GM23338 (cell line): ENCODE results near the gene DGKB. TPM values are rescaled to one million over a fixed set of nuclear protein-coding genes. Genes with fewer than 3 reads are reported as not detected.

Experiments used
- ATAC-seq: fragments of 200-7000 bp; cut with Tn5 transposase; 3 replicates; pipeline ENCODE4 v1.9.1; 2020
- DNase-seq: peaks from one replicate; pipeline ENCODE4 v3.0.0-alpha.2; 2015; ENCODE audit warnings: low spot score
- H2AFZ ChIP-seq: fragments of 200-600 bp; sonication (generic); 2 replicates; pipeline ENCODE4 v1.8.0; 2016; ENCODE audit warnings: antibody characterized with exemption, mild to moderate bottlenecking, moderate library complexity
- H3F3A ChIP-seq: fragments of 200-600 bp; sonication (generic); replicated peaks from 2 replicates; pipeline ENCODE4 v1.8.0; 2017; ENCODE audit warnings: antibody characterized with exemption, mixed run types, low read depth
- H3K27ac ChIP-seq: fragments of 200-600 bp; sonication (generic); 2 replicates; pipeline ENCODE4 v1.6.1; 2016; ENCODE audit warnings: low read depth
- H3K27me3 ChIP-seq: fragments of 200-600 bp; sonication (generic); 2 replicates; pipeline ENCODE4 v1.8.0; 2016; ENCODE audit warnings: mild to moderate bottlenecking, mixed run types, moderate library complexity; ENCODE audit not compliant: insufficient read depth
- H3K36me3 ChIP-seq: fragments of 200-600 bp; sonication (generic); 2 replicates; pipeline ENCODE4 v1.8.0; 2016; ENCODE audit warnings: mild to moderate bottlenecking; ENCODE audit not compliant: insufficient read depth
- H3K4me1 ChIP-seq: fragments of 200-600 bp; sonication (generic); 2 replicates; pipeline ENCODE4 v1.8.0; 2016; ENCODE audit warnings: mild to moderate bottlenecking, moderate library complexity; ENCODE audit not compliant: insufficient read depth
- H3K4me2 ChIP-seq: fragments of 200-600 bp; sonication (generic); 2 replicates; pipeline ENCODE4 v1.7.1; 2017; ENCODE audit warnings: mixed run types
- H3K4me3 ChIP-seq: fragments of 200-600 bp; sonication (generic); 2 replicates; pipeline ENCODE4 v1.6.1; 2016; ENCODE audit warnings: mixed run types
- H3K79me2 ChIP-seq: fragments of 200-600 bp; sonication (generic); replicated peaks from 2 replicates; pipeline ENCODE4 v1.8.0; 2017; ENCODE audit warnings: mild to moderate bottlenecking; ENCODE audit not compliant: insufficient read depth
- H3K9me2 ChIP-seq: fragments of 200-600 bp; sonication (generic); 2 replicates; pipeline ENCODE4 v1.8.0; 2017; ENCODE audit not compliant: insufficient read depth
- H4K20me1 ChIP-seq: fragments of 200-600 bp; sonication (generic); replicated peaks from 2 replicates; pipeline ENCODE4 v1.8.0; 2017; ENCODE audit warnings: mild to moderate bottlenecking; ENCODE audit not compliant: insufficient read depth
- H3K27ac Mint-ChIP-seq: 2 replicates; pipeline ENCODE4 v1.8.0; 2020; ENCODE audit warnings: inconsistent platforms, mild to moderate bottlenecking, moderate library complexity, mixed read lengths
- H3K27me3 Mint-ChIP-seq: 3 replicates; pipeline ENCODE4 v1.8.0; 2022; ENCODE audit warnings: low read depth, mild to moderate bottlenecking, moderate library complexity, mixed read lengths, inconsistent platforms; ENCODE audit not compliant: insufficient read depth, poor library complexity
- H3K36me3 Mint-ChIP-seq: 3 replicates; pipeline ENCODE4 v1.8.0; 2021; ENCODE audit warnings: low read depth, mild to moderate bottlenecking, inconsistent platforms, moderate library complexity, mixed read lengths
- H3K4me1 Mint-ChIP-seq: 3 replicates; pipeline ENCODE4 v1.8.0; 2020; ENCODE audit warnings: mild to moderate bottlenecking, inconsistent platforms, mixed read lengths
- H3K4me3 Mint-ChIP-seq: 3 replicates; pipeline ENCODE4 v1.8.0; 2021; ENCODE audit warnings: moderate library complexity, mild to moderate bottlenecking, inconsistent platforms, mixed read lengths
- H3K9me3 Mint-ChIP-seq: 3 replicates; pipeline ENCODE4 v1.8.0; 2020; ENCODE audit warnings: moderate library complexity, mild to moderate bottlenecking, inconsistent platforms, mixed read lengths
- CREB1 ChIP-seq: fragments of 250-450 bp; sonication (Bioruptor Pico); IDR thresholded peaks from 2 replicates; pipeline ENCODE4 v1.5.0; 2020; ENCODE audit warnings: low read depth, mild to moderate bottlenecking, moderate library complexity
- CTCF ChIP-seq, 2 experiments: fragments of 200-600 bp in 1 of 2; sonication (generic) in 1 of 2; conservative IDR thresholded peaks; 2 replicates each; pipeline versions ENCODE4 v1.5.1 to v1.6.1; 2016 to 2017; ENCODE audit warnings: antibody characterized with exemption in 2 of 2, low read depth in 2 of 2, mild to moderate bottlenecking in 2 of 2, moderate library complexity in 1 of 2
- EZH2 ChIP-seq: fragments of 200-600 bp; sonication (generic); IDR thresholded peaks from one replicate; pipeline ENCODE4 v1.8.0; 2017; ENCODE audit warnings: antibody characterized with exemption, mild to moderate bottlenecking, low read depth; ENCODE audit not compliant: unreplicated experiment
- EZH2phosphoT487 ChIP-seq: fragments of 200-600 bp; sonication (generic); IDR thresholded peaks from one replicate; pipeline ENCODE4 v1.8.1; 2018; ENCODE audit warnings: antibody characterized with exemption; ENCODE audit not compliant: unreplicated experiment
- JUNB ChIP-seq: IDR thresholded peaks from one replicate; pipeline ENCODE4 v1.6.1; 2016; ENCODE audit warnings: antibody characterized with exemption; ENCODE audit not compliant: unreplicated experiment
- STAT1 ChIP-seq: IDR thresholded peaks from one replicate; pipeline ENCODE4 v1.6.1; 2016; ENCODE audit warnings: antibody characterized with exemption; ENCODE audit not compliant: unreplicated experiment
- ZNF114 ChIP-seq: fragments of 250-450 bp; sonication (Bioruptor Pico); IDR thresholded peaks from 2 replicates; pipeline ENCODE4 v1.5.0; 2020; ENCODE audit warnings: mild to moderate bottlenecking, moderate library complexity
- ZNF462 ChIP-seq: fragments of 250-450 bp; sonication (Bioruptor Pico); IDR thresholded peaks from 2 replicates; pipeline ENCODE4 v1.5.0; 2020; ENCODE audit warnings: mild to moderate bottlenecking, moderate library complexity
- polyA plus RNA-seq: library from polyadenylated mRNA; unstranded; fragments of >200 nt; fragmentation: Nextera tagmentation; extraction: Ambion mirVana; gene quantifications from 2 replicates; pipeline ENCODE4 v1.2.1, GENCODE V29; 2016
- total RNA-seq: library from RNA; depleted of rRNA; stranded (reverse); fragments of >200 nt; shearing (Covaris generic); gene quantifications from 2 replicates; pipeline ENCODE4 v1.2.3, GENCODE V29; 2014

Gene DGKB
- total and polyA plus RNA-seq, 2 experiments from 2014 or later: 4.8 to 11.5 TPM

GRCh38 chr7:14258441-14258840 is 644.1 kb downstream of the DGKB start:
- Mint-ChIP-seq H3K4me1 (peaks cover 13% of the 10 kb centered on the region; the same call in 2 of the 3 replicates), H3K27ac (no peak overlapping the region), H3K9me3 (no peaks in the 10 kb centered on the region), H3K4me3 (no peak overlapping the region), H3K27me3 (no peaks in the 10 kb centered on the region), H3K36me3 (no peaks in the 10 kb centered on the region)
- no peak overlapping the region for H3K27ac ChIP-seq
- no peaks in the 10 kb centered on the region for H3F3A ChIP-seq
- DNase-seq: no peak
- H3K9me2 ChIP-seq: no peaks in the 10 kb centered on the region; the same call in 1 of the 2 replicates
- H3K4me2 ChIP-seq: no peak overlapping the region
- no peaks in the 10 kb centered on the region for H4K20me1 ChIP-seq
- no peak overlapping the region for H3K4me3 ChIP-seq
- TF ChIP-seq JUNB (no peak), EZH2 (no peak), CTCF (conservative IDR thresholded peaks at IDR 0.05; ENCODE audit: low read depth in 2 of 2) (no peak), ZNF114 (CRISPR knock-in tag) (no peak), CREB1 (CRISPR knock-in tag) (no peak), ZNF462 (CRISPR knock-in tag) (no peak), EZH2phosphoT487 (no peak), STAT1 (no peak)
- H3K36me3 ChIP-seq: no peaks in the 10 kb centered on the region
- no peaks in the 10 kb centered on the region for H3K79me2 ChIP-seq
- H3K4me1 ChIP-seq: no peaks in the 10 kb centered on the region
- H3K27me3 ChIP-seq: no peaks in the 10 kb centered on the region
- no peak for ATAC-seq
- H2AFZ ChIP-seq: no peak overlapping the region
